HepG2 (cell line): ENCODE data around the gene DCPS. TPM values are rescaled to one million over a fixed set of nuclear protein-coding genes. Genes with fewer than 3 reads are reported as not detected.
A peak's percentile ranks its signal among the peaks of the same experiment; 100 is the strongest.

Experiments
- CENPX ChIP-seq: sonication (generic); formaldehyde crosslinking; IDR thresholded peaks from 2 replicates; pipeline ENCODE4 v1.9.0; 2021; ENCODE audit warnings: mild to moderate bottlenecking, missing genetic modification reagents, moderate library complexity
- HDAC1 ChIP-seq: sonication (generic); formaldehyde crosslinking; IDR thresholded peaks from 2 replicates; pipeline ENCODE4 v1.5.1; 2020; ENCODE audit warnings: mild to moderate bottlenecking, missing genetic modification reagents
- HDAC2 ChIP-seq: sonication (generic); formaldehyde crosslinking; IDR thresholded peaks from 2 replicates; pipeline ENCODE4 v1.4.0; 2020; ENCODE audit warnings: missing genetic modification reagents
- JUN ChIP-seq: sonication (generic); formaldehyde crosslinking; IDR thresholded peaks from 2 replicates; pipeline ENCODE4 v1.4.0; 2020; ENCODE audit warnings: mild to moderate bottlenecking, missing genetic modification reagents
- KLF6 ChIP-seq: IDR thresholded peaks from 2 replicates; pipeline ENCODE4 v1.8.0; 2016; ENCODE audit warnings: missing biosample characterization, missing genetic modification reagents
- PHF8 ChIP-seq: sonication (generic); formaldehyde crosslinking; IDR thresholded peaks from 2 replicates; pipeline ENCODE4 v1.5.0; 2020; ENCODE audit warnings: missing genetic modification reagents
- STAT5B ChIP-seq: sonication (generic); formaldehyde crosslinking; IDR thresholded peaks from 2 replicates; pipeline ENCODE4 v1.4.0; 2020; ENCODE audit warnings: missing genetic modification reagents
- TEF ChIP-seq: sonication (generic); formaldehyde crosslinking; IDR thresholded peaks from 2 replicates; pipeline ENCODE4 v1.5.0; 2020; ENCODE audit warnings: missing genetic modification reagents
- WIZ ChIP-seq: sonication (generic); formaldehyde crosslinking; IDR thresholded peaks from 2 replicates; pipeline ENCODE4 v1.5.1; 2020; ENCODE audit warnings: mild to moderate bottlenecking, missing genetic modification reagents
- ZBTB1 ChIP-seq: sonication (generic); formaldehyde crosslinking; IDR thresholded peaks from 2 replicates; pipeline ENCODE4 v1.4.0; 2020; ENCODE audit warnings: missing genetic modification reagents, borderline replicate concordance
- ZFP82 ChIP-seq: sonication (generic); formaldehyde crosslinking; IDR thresholded peaks from 2 replicates; pipeline ENCODE4 v1.5.1; 2020; ENCODE audit warnings: mild to moderate bottlenecking, missing genetic modification reagents, borderline replicate concordance
- ZFP91 ChIP-seq: sonication (generic); formaldehyde crosslinking; IDR thresholded peaks from 2 replicates; pipeline ENCODE4 v1.9.0; 2022; ENCODE audit warnings: missing genetic modification reagents, mild to moderate bottlenecking, borderline replicate concordance
- ZNF142 ChIP-seq: sonication (generic); formaldehyde crosslinking; IDR thresholded peaks from 2 replicates; pipeline ENCODE4 v1.4.0; 2020; ENCODE audit warnings: missing genetic modification reagents
- ZNF724P ChIP-seq: sonication (generic); formaldehyde crosslinking; IDR thresholded peaks from 2 replicates; pipeline ENCODE4 v1.8.0; 2022; ENCODE audit warnings: missing genetic modification reagents, borderline replicate concordance
- ZNF749 ChIP-seq: sonication (generic); formaldehyde crosslinking; IDR thresholded peaks from 2 replicates; pipeline ENCODE4 v1.8.0; 2022; ENCODE audit warnings: mild to moderate bottlenecking, missing genetic modification reagents, moderate library complexity, borderline replicate concordance
- ZNF776 ChIP-seq: sonication (generic); formaldehyde crosslinking; IDR thresholded peaks from 2 replicates; pipeline ENCODE4 v1.4.0; 2020; ENCODE audit warnings: mild to moderate bottlenecking, missing genetic modification reagents
- ZSCAN29 ChIP-seq: sonication (generic); formaldehyde crosslinking; conservative IDR thresholded peaks from 2 replicates; pipeline ENCODE4 v1.4.0; 2020; ENCODE audit warnings: mild to moderate bottlenecking, missing genetic modification reagents
- polyA plus RNA-seq, 8 experiments: library from polyadenylated mRNA; depleted of rRNA in 3 of 8; stranded (reverse) in 7 of 8; unstranded in 1 of 8; fragments of >200 nt; fragmentation: Illumina TruSeq in 4 of 8; extraction: Trizol in 4 of 8; gene quantifications; 2 replicates each; pipeline versions ENCODE4 v1.2.1 to v1.2.3, GENCODE V29; 2011 to 2016; ENCODE audit warnings: low read depth in 4 of 8, missing spikeins in 1 of 8, mixed read lengths in 1 of 8; ENCODE audit not compliant: insufficient read depth in 1 of 8
- total RNA-seq, 5 experiments: library from RNA; depleted of rRNA; stranded (reverse); fragments of >200 nt; fragmentation: Illumina TruSeq; extraction: Trizol; gene quantifications; 2 replicates each; pipeline ENCODE4 v1.2.3, GENCODE V29; 2016; ENCODE audit warnings: low read depth in 1 of 5
- TF ChIP-seq, protein P1 (sequence below): sonication (generic); formaldehyde crosslinking; IDR thresholded peaks from 2 replicates; pipeline ENCODE4; 2020; ENCODE audit warnings: missing genetic modification reagents, mild to moderate bottlenecking, borderline replicate concordance

The DCPS gene
- total and polyA plus RNA-seq, 2 of the 13 experiments (the other 11 are each of a cell fraction or from before 2014, with no cell fraction given) = 21.9 to 22.5 TPM

DNA sequence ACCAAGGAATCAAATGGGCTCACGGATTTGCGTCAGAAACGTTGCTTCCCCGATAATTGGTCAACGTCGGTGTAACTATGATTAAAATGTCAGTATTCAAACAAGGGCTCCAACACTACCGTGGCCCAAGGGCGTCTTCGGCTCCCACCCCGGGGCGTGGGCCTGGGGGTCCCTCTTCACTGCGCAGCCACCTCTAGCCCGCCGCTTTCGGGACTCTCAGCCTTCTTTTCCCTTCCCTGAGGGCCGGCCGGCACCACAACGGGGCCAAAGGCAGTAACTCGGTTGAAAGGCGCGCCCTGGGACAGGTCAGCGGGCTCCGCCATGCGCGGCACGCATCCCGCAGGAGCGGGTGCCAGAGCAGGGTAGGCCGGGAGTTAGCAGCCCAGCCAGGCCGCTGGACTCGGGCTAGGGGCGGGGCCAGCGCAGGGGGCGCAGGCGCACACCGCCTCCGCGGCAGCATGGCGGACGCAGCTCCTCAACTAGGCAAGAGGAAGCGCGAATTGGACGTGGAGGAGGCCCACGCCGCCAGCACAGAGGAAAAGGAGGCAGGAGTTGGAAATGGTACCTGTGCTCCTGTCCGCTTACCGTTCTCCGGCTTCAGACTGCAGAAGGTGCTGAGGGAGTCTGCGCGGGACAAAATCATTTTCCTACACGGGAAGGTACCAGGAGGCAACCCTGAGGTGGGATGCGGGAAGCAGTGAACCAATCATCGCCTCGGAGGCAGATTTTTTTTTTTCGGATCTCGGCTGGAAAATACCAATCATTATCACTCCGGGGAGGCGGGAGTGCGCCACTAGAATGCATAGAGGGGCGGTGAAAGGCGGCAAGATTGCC lies at the start of gene DCPS (continued):
- TF ChIP-seq TEF (CRISPR knock-in tag) (no peak; the same call in 1 of the 2 replicates), STAT5B (CRISPR knock-in tag) (peak; percentile 62; the same call in 1 of the 2 replicates), PHF8 (CRISPR knock-in tag) (peak; percentile 100), HDAC2 (CRISPR knock-in tag) (peak; percentile 70), CENPX (CRISPR knock-in tag) (no peak), KLF6 (peak; percentile 78; the same call in 1 of the 2 replicates), ZBTB1 (CRISPR knock-in tag) (peak; percentile 69; the same call in 1 of the 2 replicates), ZFP91 (CRISPR knock-in tag) (peak; percentile 90), ZNF142 (CRISPR knock-in tag) (peak; percentile 88; the same call in 1 of the 2 replicates), ZNF749 (CRISPR knock-in tag) (peak; percentile 90), HDAC1 (CRISPR knock-in tag) (peak; percentile 97), WIZ (CRISPR knock-in tag) (peak; percentile 79; the same call in 1 of the 2 replicates), JUN (CRISPR knock-in tag) (peak; percentile 71; the same call in 1 of the 2 replicates), ZNF724P (CRISPR knock-in tag) (peak; percentile 82; the same call in 1 of the 2 replicates), ZFP82 (peak; percentile 94), ZNF776 (CRISPR knock-in tag) (peak; percentile 81), ZSCAN29 (no peak)
- TF ChIP-seq, protein P1, sequence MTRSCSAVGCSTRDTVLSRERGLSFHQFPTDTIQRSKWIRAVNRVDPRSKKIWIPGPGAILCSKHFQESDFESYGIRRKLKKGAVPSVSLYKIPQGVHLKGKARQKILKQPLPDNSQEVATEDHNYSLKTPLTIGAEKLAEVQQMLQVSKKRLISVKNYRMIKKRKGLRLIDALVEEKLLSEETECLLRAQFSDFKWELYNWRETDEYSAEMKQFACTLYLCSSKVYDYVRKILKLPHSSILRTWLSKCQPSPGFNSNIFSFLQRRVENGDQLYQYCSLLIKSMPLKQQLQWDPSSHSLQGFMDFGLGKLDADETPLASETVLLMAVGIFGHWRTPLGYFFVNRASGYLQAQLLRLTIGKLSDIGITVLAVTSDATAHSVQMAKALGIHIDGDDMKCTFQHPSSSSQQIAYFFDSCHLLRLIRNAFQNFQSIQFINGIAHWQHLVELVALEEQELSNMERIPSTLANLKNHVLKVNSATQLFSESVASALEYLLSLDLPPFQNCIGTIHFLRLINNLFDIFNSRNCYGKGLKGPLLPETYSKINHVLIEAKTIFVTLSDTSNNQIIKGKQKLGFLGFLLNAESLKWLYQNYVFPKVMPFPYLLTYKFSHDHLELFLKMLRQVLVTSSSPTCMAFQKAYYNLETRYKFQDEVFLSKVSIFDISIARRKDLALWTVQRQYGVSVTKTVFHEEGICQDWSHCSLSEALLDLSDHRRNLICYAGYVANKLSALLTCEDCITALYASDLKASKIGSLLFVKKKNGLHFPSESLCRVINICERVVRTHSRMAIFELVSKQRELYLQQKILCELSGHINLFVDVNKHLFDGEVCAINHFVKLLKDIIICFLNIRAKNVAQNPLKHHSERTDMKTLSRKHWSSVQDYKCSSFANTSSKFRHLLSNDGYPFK (CRISPR knock-in tag) = peak; percentile 85; the same call in 1 of the 2 replicates
